ENCODE data around the gene TMOD3. TPM values are rescaled to one million over a fixed set of nuclear protein-coding genes. Genes with fewer than 3 reads are reported as not detected.

Gene TMOD3
- total and polyA plus RNA-seq, 8 donors, result 4.4 to 28.5 (median 14.3) TPM

DNA sequence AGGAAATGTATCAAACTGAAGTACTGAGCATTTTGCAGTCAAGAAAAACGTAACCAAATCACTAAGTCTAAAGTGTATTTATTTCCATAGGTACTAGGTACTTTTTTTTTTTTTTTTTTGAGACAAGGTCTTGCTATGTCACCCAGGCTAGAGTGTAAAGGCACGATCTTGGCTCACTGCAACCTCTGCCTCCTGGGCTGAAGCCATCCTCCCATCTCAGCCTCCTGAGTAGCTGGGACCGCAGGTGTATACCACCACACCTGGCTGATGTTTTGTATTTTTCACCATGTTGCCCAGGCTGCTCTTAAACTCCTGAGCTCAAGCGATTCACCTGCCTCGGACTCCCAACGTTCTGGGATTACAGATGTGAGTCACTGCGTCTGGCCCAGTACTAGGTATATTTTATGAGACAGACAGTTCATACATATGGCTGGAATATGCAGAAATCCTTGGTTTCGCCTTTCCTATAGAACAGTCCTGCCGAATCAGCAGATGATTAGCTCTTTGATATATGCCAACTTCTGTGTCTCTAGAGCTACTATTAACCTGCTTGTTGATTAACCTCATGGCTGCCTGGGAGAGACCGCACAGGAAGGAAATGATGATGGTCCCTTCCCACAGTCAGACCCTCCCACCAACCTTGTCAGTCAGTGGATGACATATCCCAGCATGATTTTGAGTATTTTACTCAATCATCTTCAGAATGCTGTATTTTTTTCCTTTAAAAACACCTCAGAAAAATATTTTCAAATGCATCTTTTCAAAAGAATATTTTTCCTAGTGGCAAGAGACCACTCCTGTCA lies 32.3 kb downstream of the TMOD3 start:
- Histone ChIP-seq H3K9me3 (no peaks in the 10 kb centered on the region), H3K36me3 (peaks cover 0 to 10% (median 6%) of the 10 kb centered on the region in 3 donors), H3K4me1 (peaks cover under 1 to 2% (median 1%) of the 10 kb centered on the region in 3 donors), H3K4me3 (no peak overlapping the region), H3K27me3 (no peaks in the 10 kb centered on the region), H3K27ac (no peak overlapping the region)
- no peak for ATAC-seq
- intact Hi-C loops (cut with DNase I), result no loop called here
- DNase-seq, result no peak
- TF ChIP-seq, protein P1, sequence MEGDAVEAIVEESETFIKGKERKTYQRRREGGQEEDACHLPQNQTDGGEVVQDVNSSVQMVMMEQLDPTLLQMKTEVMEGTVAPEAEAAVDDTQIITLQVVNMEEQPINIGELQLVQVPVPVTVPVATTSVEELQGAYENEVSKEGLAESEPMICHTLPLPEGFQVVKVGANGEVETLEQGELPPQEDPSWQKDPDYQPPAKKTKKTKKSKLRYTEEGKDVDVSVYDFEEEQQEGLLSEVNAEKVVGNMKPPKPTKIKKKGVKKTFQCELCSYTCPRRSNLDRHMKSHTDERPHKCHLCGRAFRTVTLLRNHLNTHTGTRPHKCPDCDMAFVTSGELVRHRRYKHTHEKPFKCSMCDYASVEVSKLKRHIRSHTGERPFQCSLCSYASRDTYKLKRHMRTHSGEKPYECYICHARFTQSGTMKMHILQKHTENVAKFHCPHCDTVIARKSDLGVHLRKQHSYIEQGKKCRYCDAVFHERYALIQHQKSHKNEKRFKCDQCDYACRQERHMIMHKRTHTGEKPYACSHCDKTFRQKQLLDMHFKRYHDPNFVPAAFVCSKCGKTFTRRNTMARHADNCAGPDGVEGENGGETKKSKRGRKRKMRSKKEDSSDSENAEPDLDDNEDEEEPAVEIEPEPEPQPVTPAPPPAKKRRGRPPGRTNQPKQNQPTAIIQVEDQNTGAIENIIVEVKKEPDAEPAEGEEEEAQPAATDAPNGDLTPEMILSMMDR (IDR thresholded peaks at IDR 0.05), result no peak
- WGBS, 2 donors, result 92 to 94% methylated on average over 10 of the region's 10 CpGs
- no peak for FAIRE-seq

GRCh38 chr15:51863131-51863530 lies 33.7 kb downstream of the TMOD3 start:
- Histone ChIP-seq H3K4me1 (no peaks in the 10 kb centered on the region), H3K4me3 (no peak overlapping the region), H3K27ac (no peak overlapping the region), H3K27me3 (no peaks in the 10 kb centered on the region), H3K36me3 (peaks cover 0 to 10% (median 6%) of the 10 kb centered on the region in 3 donors), H3K9me3 (no peaks in the 10 kb centered on the region)
- TF ChIP-seq, protein P1 (IDR thresholded peaks at IDR 0.05), result no peak
- ATAC-seq, result no peak
- FAIRE-seq, result no peak
- no peak for DNase-seq
- 91 to 99% methylated on average over 2 of the region's 2 CpGs for WGBS, 2 donors
- intact Hi-C loops (cut with DNase I), result no loop called here

DNA sequence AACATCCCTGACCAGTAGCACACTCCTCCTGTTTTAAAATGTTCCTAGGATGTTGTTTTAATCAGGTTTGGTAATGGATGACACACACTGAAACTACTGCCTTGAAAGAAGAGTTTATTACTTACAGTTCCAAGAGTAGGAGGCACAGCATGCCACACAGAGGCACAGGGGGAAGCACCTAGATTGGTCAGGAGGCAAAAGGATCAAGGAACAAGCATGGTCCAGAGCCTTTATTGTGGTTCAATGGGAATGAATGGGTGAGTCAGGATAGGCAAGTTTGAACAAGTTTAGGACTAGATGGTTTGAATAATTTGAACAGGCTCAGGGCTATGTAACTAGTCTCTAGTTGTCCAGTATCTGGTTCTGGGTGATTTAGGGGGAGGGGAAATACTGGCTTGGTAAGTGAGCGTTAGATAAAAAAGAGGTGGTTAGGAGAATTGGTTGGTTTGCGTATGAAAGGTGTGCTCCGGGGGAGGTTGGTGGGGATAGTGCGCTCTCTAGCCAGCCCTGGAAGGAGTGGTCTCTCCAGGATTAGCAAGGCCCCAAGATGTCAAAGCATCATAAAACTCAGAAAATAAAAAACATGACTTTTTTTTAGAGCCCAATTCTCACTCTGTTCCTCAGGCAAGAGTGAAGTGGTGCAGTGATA lies 35.1 kb downstream of the TMOD3 start:
- Histone ChIP-seq H3K36me3 (peaks cover 0 to 10% (median 6%) of the 10 kb centered on the region in 3 donors), H3K4me3 (no peak overlapping the region), H3K27me3 (no peaks in the 10 kb centered on the region), H3K9me3 (no peaks in the 10 kb centered on the region), H3K4me1 (no peaks in the 10 kb centered on the region), H3K27ac (no peak overlapping the region)
- DNase-seq (no peak), FAIRE-seq (no peak), ATAC-seq (no peak)
- 95 to 96% methylated on average over 4 of the region's 4 CpGs for WGBS, 2 donors
- intact Hi-C loops (cut with DNase I), result no loop called here
- TF ChIP-seq, protein P1 (IDR thresholded peaks at IDR 0.05), result no peak

DNA sequence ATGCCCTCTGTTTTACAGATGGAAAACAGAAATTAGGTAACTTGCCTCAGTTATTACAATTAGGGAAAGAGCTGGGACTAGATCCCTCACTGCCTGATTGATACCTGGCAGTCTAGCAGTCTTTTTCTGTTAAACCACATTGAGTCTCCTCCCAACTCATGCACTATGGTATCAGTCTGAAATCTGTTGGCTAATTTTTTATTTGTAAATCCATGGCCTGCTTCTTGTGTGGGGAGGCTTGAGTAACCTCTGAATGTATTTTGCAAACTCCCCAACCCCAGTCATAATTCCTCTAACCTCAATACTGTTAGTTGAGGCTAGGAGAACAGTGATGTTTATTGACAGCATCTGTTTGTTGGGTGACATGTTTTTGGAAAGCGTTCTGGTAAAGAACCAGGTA lies 35.9 kb downstream of the TMOD3 start:
- FAIRE-seq (no peak), DNase-seq (no peak), ATAC-seq (no peak)
- no peaks in the 10 kb centered on the region for H3K4me1 ChIP-seq
- no peaks in the 10 kb centered on the region for H3K27me3 ChIP-seq
- intact Hi-C loops (cut with DNase I), result no loop called here
- H3K36me3 ChIP-seq, result peaks cover 0 to 10% (median 6%) of the 10 kb centered on the region in 3 donors
- WGBS, 2 donors, result 84 to 92% methylated on average over 1 of the region's 1 CpG
- TF ChIP-seq, protein P1 (IDR thresholded peaks at IDR 0.05), result no peak
- no peak overlapping the region for H3K4me3 ChIP-seq
- no peaks in the 10 kb centered on the region for H3K9me3 ChIP-seq
- H3K27ac ChIP-seq, result no peak overlapping the region

DNA sequence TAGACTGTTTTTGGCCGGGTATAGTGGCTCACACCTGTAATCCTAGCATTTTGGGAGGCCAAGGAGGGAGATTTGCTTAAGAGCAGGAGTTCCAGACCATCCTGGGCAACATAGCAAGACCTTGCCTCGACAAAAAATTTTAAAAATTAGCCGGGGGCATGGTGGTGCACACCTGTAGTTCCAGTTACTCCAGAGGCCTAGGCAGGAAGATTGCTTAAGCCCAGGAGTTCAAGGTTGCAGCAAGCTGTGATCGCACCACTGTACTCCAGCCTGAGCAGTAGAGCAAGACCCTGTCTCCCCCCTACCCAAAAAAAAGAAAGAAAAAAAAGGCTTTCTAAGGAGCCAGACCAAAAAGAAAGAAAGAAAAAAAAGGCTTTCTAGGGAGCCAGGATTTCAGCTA lies 36.7 kb downstream of the TMOD3 start:
- ATAC-seq (no peak), FAIRE-seq (no peak)
- 93 to 97% methylated on average over 4 of the region's 4 CpGs for WGBS, 2 donors

More for the DNA sequence above, 36.7 kb downstream of the TMOD3 start:
- Histone ChIP-seq H3K27me3 (no peaks in the 10 kb centered on the region), H3K4me3 (no peak overlapping the region), H3K4me1 (no peaks in the 10 kb centered on the region), H3K36me3 (peaks cover 0 to 10% (median 6%) of the 10 kb centered on the region in 3 donors), H3K9me3 (no peaks in the 10 kb centered on the region), H3K27ac (no peak overlapping the region)
- intact Hi-C loops (cut with DNase I), result no loop called here
- DNase-seq, result no peak
- TF ChIP-seq, protein P1 (IDR thresholded peaks at IDR 0.05), result no peak

Data from pancreas (tissue), 10 donors.